ENCODE measurements around the gene UCKL1. TPM values are rescaled to one million over a fixed set of nuclear protein-coding genes. Genes with fewer than 3 reads are reported as not detected.
A peak's percentile ranks its signal among the peaks of the same experiment; 100 is the strongest.

UCKL1 gene
- total RNA-seq, 1 donor from 2014 or later: 130 TPM

DNA sequence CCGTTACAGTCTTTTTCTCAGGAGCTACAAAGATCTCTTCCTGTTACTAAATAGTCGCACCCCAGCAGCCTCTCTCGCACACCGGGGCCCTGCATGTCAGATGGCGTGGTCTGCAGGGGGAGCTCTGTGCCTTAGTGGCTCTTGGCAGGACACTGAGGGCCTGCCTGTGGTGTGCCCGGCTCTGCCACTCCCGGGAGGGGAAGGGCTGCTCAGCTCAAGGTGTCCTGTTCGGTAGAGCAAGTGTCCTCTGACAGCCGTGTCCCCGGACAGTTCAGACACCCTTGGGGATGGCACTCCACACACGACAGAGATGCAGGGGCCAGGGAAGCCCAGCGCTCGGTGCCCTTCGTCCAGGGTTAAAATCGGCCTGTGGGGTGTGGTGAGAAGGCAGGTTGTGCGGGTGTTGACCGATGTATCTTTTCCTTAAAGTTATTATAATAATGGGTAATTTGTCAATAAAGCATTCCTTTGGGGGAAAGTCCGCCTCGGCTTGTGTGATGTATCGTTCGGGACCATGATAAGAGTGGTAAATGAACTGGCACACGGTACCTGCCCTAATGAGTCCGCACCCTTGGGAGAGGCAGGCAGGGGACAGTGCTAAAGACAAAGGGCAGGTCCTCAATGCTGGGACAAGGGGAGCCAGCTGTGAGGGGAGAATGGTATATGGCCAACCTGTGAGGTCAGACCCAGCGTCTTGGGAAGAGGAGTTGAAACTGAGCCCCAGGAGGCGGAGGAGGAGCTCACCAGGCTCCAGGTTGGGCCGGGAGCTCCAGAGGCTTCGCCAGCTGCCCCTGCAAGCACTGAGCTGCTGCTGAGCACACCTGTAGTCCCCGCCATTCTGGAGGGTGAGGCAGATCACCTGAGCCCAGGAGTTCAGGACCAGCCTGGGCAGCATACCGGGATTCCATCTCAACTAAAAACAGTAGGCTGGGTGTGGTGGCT lies 64.9 kb downstream of the UCKL1 start:
- H3K9me3 Mint-ChIP-seq (ENCODE audit: unreplicated experiment): peaks cover 10% of the 10 kb centered on the region
- no peaks in the 10 kb centered on the region for H3K36me3 Mint-ChIP-seq (ENCODE audit: unreplicated experiment)
- H3K4me3 Mint-ChIP-seq (ENCODE audit: unreplicated experiment): no peak overlapping the region
- no peak overlapping the region for H3K27ac Mint-ChIP-seq (ENCODE audit: unreplicated experiment)
- H3K27me3 Mint-ChIP-seq (ENCODE audit: unreplicated experiment): peaks cover 14% of the 10 kb centered on the region
- TF ChIP-seq, protein P1, sequence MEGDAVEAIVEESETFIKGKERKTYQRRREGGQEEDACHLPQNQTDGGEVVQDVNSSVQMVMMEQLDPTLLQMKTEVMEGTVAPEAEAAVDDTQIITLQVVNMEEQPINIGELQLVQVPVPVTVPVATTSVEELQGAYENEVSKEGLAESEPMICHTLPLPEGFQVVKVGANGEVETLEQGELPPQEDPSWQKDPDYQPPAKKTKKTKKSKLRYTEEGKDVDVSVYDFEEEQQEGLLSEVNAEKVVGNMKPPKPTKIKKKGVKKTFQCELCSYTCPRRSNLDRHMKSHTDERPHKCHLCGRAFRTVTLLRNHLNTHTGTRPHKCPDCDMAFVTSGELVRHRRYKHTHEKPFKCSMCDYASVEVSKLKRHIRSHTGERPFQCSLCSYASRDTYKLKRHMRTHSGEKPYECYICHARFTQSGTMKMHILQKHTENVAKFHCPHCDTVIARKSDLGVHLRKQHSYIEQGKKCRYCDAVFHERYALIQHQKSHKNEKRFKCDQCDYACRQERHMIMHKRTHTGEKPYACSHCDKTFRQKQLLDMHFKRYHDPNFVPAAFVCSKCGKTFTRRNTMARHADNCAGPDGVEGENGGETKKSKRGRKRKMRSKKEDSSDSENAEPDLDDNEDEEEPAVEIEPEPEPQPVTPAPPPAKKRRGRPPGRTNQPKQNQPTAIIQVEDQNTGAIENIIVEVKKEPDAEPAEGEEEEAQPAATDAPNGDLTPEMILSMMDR (IDR thresholded peaks at IDR 0.05; ENCODE audit: partially characterized antibody, unreplicated experiment): no peak
- no peak for DNase-seq
- H3K4me1 Mint-ChIP-seq (ENCODE audit: low read depth, unreplicated experiment): peaks cover 9% of the 10 kb centered on the region

DNA sequence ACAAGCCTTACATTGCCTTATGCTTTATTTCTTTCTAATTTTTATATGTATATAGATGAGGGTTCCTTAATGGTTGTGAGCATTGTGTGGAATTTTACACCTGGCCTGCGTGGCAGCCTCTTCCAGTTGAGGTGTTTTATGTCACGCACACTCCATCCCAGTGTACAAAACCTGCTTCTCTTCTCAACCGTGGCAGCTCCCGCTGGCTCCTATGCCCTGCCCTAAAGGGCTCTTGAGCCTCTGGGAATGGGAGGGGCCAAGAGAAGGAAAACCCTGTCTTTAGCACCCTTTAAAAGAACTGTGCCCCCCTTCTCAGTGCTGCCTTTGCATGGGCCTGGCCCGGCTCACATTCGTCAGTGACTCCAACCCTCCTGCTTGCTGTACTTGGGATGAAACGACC lies 65.6 kb downstream of the UCKL1 start:
- no peak overlapping the region for H3K27ac Mint-ChIP-seq (ENCODE audit: unreplicated experiment)
- H3K36me3 Mint-ChIP-seq (ENCODE audit: unreplicated experiment): no peaks in the 10 kb centered on the region

DNA sequence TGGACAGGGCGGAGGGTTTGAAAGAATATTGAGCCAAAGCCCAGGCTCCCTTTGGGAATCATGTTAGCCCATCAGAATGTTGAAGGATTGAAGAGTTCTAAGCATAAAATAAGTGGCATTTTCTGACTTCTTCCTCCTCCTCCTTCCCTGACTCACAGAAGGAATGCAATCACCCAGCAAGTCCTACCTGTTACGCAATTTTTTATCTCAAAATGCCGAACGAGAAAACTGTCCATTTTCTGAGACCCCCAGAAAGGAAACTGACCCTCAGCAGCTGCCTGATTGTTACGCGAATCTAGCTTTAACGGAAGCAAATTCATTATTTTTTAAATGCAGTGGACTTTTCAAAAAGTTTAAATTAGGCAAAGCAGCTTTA lies 66.0 kb downstream of the UCKL1 start:
- Mint-ChIP-seq H3K4me3 (ENCODE audit: unreplicated experiment) (no peak overlapping the region), H3K4me1 (ENCODE audit: low read depth, unreplicated experiment) (peaks cover 4% of the 10 kb centered on the region), H3K9me3 (ENCODE audit: unreplicated experiment) (peaks cover 5% of the 10 kb centered on the region), H3K36me3 (ENCODE audit: unreplicated experiment) (no peaks in the 10 kb centered on the region), H3K27me3 (ENCODE audit: unreplicated experiment) (peaks cover 9% of the 10 kb centered on the region), H3K27ac (ENCODE audit: unreplicated experiment) (no peak overlapping the region)
- TF ChIP-seq, protein P1 (IDR thresholded peaks at IDR 0.05; ENCODE audit: partially characterized antibody, unreplicated experiment): no peak
- no peak for DNase-seq

More for the DNA sequence above, 65.6 kb downstream of the UCKL1 start:
- TF ChIP-seq, protein P1 (IDR thresholded peaks at IDR 0.05; ENCODE audit: partially characterized antibody, unreplicated experiment): no peak
- H3K4me1 Mint-ChIP-seq (ENCODE audit: low read depth, unreplicated experiment): peaks cover 4% of the 10 kb centered on the region
- no peak overlapping the region for H3K4me3 Mint-ChIP-seq (ENCODE audit: unreplicated experiment)
- H3K27me3 Mint-ChIP-seq (ENCODE audit: unreplicated experiment): peaks cover 9% of the 10 kb centered on the region
- H3K9me3 Mint-ChIP-seq (ENCODE audit: unreplicated experiment): peaks cover 7% of the 10 kb centered on the region
- DNase-seq: no peak

Small RNAs within 50 kb of the gene (microRNA-seq; reads per million reads assigned to microRNA genes)
- gene MIR1914 (ENCODE audit: unreplicated experiment): 29.5 reads per million, percentile 62 among the genes with 10 or more reads in this experiment
- not detected for gene MIR647 (ENCODE audit: unreplicated experiment)
- gene MIR941-1 (ENCODE audit: unreplicated experiment): not detected
- gene MIR941-2 (ENCODE audit: unreplicated experiment): not detected
- gene MIR941-3 (ENCODE audit: unreplicated experiment): not detected
- not detected for gene MIR941-4 (ENCODE audit: unreplicated experiment)
- not detected for gene MIR941-5 (ENCODE audit: unreplicated experiment)

Other genes starting within 250 kb of the UCKL1 start
- gene ARFRP1, start 248.4 kb downstream of the UCKL1 start, total RNA-seq (ENCODE audit: unreplicated experiment): 51.9 TPM
- 41.5 TPM for gene ZGPAT, start 248.4 kb downstream of the UCKL1 start, total RNA-seq (ENCODE audit: unreplicated experiment)
- 16.6 TPM for gene LIME1, start 219.8 kb downstream of the UCKL1 start, total RNA-seq (ENCODE audit: unreplicated experiment)
- 47.9 TPM for gene SLC2A4RG, start 216.6 kb downstream of the UCKL1 start, total RNA-seq (ENCODE audit: unreplicated experiment)
- gene ZBTB46, start 125.2 kb downstream of the UCKL1 start, total RNA-seq (ENCODE audit: unreplicated experiment): 94.4 TPM
- not detected for gene ABHD16B, start 94.9 kb downstream of the UCKL1 start, total RNA-seq (ENCODE audit: unreplicated experiment)
- gene TPD52L2, start 91.1 kb downstream of the UCKL1 start, total RNA-seq (ENCODE audit: unreplicated experiment): 109 TPM
- gene DNAJC5, start 61.3 kb downstream of the UCKL1 start, total RNA-seq (ENCODE audit: unreplicated experiment): 57.9 TPM
- 32.2 TPM for gene ZNF512B, start 13.5 kb upstream of the UCKL1 start, total RNA-seq (ENCODE audit: unreplicated experiment)
- 3.1 TPM for gene SAMD10, start 23.2 kb upstream of the UCKL1 start, total RNA-seq (ENCODE audit: unreplicated experiment)
- 60.9 TPM for gene PRPF6, start 24.7 kb upstream of the UCKL1 start, total RNA-seq (ENCODE audit: unreplicated experiment)
- 3.9 TPM for gene C20orf204, start 79.8 kb upstream of the UCKL1 start, total RNA-seq (ENCODE audit: unreplicated experiment)
- 0.66 TPM for gene SOX18, start 93.2 kb upstream of the UCKL1 start, total RNA-seq (ENCODE audit: unreplicated experiment)
- 102 TPM for gene TCEA2, start 106.8 kb upstream of the UCKL1 start, total RNA-seq (ENCODE audit: unreplicated experiment)
- 4.4 TPM for gene RGS19, start 123.1 kb upstream of the UCKL1 start, total RNA-seq (ENCODE audit: unreplicated experiment)
- gene OPRL1, start 123.7 kb upstream of the UCKL1 start, total RNA-seq (ENCODE audit: unreplicated experiment): 2.9 TPM
- not detected for gene LKAAEAR1, start 128.0 kb upstream of the UCKL1 start, total RNA-seq (ENCODE audit: unreplicated experiment)
- gene NPBWR2, start 151.1 kb upstream of the UCKL1 start, total RNA-seq (ENCODE audit: unreplicated experiment): not detected
- gene MYT1, start 208.0 kb upstream of the UCKL1 start, total RNA-seq (ENCODE audit: unreplicated experiment): 159 TPM

Measured in glutamatergic neuron (in vitro differentiated cells).